K562 (cell line): ENCODE results near the gene SPTBN4. TPM values are rescaled to one million over a fixed set of nuclear protein-coding genes. Genes with fewer than 3 reads are reported as not detected.

Experiments
- ATAC-seq: fragments of 200-7000 bp; cut with Tn5 transposase; 3 replicates; pipeline ENCODE4 v1.9.1; 2020; ENCODE audit warnings: moderate library complexity
- BruUV-seq: library from RNA; stranded (reverse); fragments of 400-500 nt; replicated peaks from 2 replicates; lab custom pipeline; 2021; lab: Mats Ljungman, UMichigan
- CTCF ChIA-PET: fragments of 300-600 bp; formaldehyde crosslinking; extraction: SDS; loops from one replicate; lab custom pipeline; 2021; ENCODE audit warnings: low intra/inter-chr PET ratio; lab: Yijun Ruan, JAX
- POLR2A ChIA-PET: fragments of 300-600, 350-650 bp; sonication (Branson Sonifier 250); formaldehyde crosslinking; extraction: SDS; loops from one replicate; lab custom pipeline; 2021; ENCODE audit warnings: antibody characterized with exemption, inconsistent platforms; lab: Yijun Ruan, JAX
- DNase-seq, 4 experiments: peaks; one replicate each; pipeline versions ENCODE4 v3.0.0 to v3.0.0-alpha.2; 2011 to 2018; ENCODE audit warnings: low spot score in 3 of 4, mixed read lengths in 3 of 4; ENCODE audit errors: extremely low read depth in 1 of 4
- FAIRE-seq: peaks from 2 replicates; lab custom pipeline; 2011; peaks lifted over from hg19 to GRCh38; lab: Jason Lieb, UNC
- H2AFZ ChIP-seq: 2 replicates; pipeline ENCODE4 v1.6.0; 2011; ENCODE audit warnings: low read depth, low read length, control low read depth, inconsistent platforms
- H3K27ac ChIP-seq: fragments of 200-600 bp; 3 replicates; pipeline ENCODE4 v1.8.0; 2011; ENCODE audit warnings: low read depth, mild to moderate bottlenecking, control low read depth, inconsistent platforms, low read length, moderate library complexity, mixed read lengths; ENCODE audit errors: extremely low read depth
- H3K27me3 ChIP-seq, 2 experiments: fragments of 300-600 bp in 1 of 2; 2 replicates in 1 of 2; 3 replicates in 1 of 2; pipeline versions ENCODE4 v1.6.0 to v1.8.0; 2011; ENCODE audit warnings: inconsistent platforms in 2 of 2, low read length in 2 of 2, mild to moderate bottlenecking in 1 of 2, mixed read lengths in 1 of 2, moderate library complexity in 1 of 2; ENCODE audit not compliant: control insufficient read depth in 2 of 2, insufficient read depth in 2 of 2
- H3K36me3 ChIP-seq: fragments of 300-600 bp; 3 replicates; pipeline ENCODE4 v1.8.0; 2011; ENCODE audit warnings: mild to moderate bottlenecking, low read length, inconsistent platforms; ENCODE audit not compliant: control insufficient read depth, insufficient read depth
- H3K4me1 ChIP-seq, 2 experiments: fragments of 200-600 bp in 1 of 2; replicated peaks in 1 of 2; 2 replicates in 1 of 2; 3 replicates in 1 of 2; pipeline versions ENCODE4 v1.5.1 to v1.8.0; 2011; ENCODE audit warnings: inconsistent platforms in 2 of 2, low read length in 2 of 2, mild to moderate bottlenecking in 1 of 2, mixed read lengths in 1 of 2, moderate library complexity in 1 of 2; ENCODE audit not compliant: control insufficient read depth in 2 of 2, insufficient read depth in 2 of 2
- H3K4me2 ChIP-seq: 2 replicates; pipeline ENCODE4 v1.6.1; 2011; ENCODE audit warnings: low read length, control low read depth, inconsistent platforms, mixed read lengths; ENCODE audit not compliant: insufficient read depth
- H3K4me3 ChIP-seq: fragments of 200-600 bp; sonication (generic), shearing (Covaris generic); 2 replicates; pipeline ENCODE4 v1.5.1; 2016; ENCODE audit warnings: control low read depth, inconsistent platforms
- H3K79me2 ChIP-seq: fragments of 200-600 bp; 3 replicates; pipeline ENCODE4 v1.8.0; 2011; ENCODE audit warnings: low read length, inconsistent platforms; ENCODE audit not compliant: control insufficient read depth, insufficient read depth
- H3K9ac ChIP-seq, 2 experiments: 2 replicates each; pipeline versions ENCODE4 v1.6.0 to v1.6.1; 2011; ENCODE audit warnings: low read depth in 2 of 2, low read length in 2 of 2, control low read depth in 1 of 2, inconsistent platforms in 1 of 2, mild to moderate bottlenecking in 1 of 2, mixed read lengths in 1 of 2; ENCODE audit not compliant: insufficient read depth in 1 of 2
- H3K9me1 ChIP-seq: one replicate; pipeline ENCODE4 v1.6.0; 2011; ENCODE audit warnings: inconsistent platforms, mild to moderate bottlenecking, low read length, moderate library complexity; ENCODE audit not compliant: control insufficient read depth, insufficient read depth
- H3K9me3 ChIP-seq: replicated peaks from 2 replicates; pipeline ENCODE4 v1.5.1; 2011; ENCODE audit warnings: low read depth, low read length, inconsistent platforms; ENCODE audit not compliant: control insufficient read depth, insufficient read depth
- H4K20me1 ChIP-seq: replicated peaks from 2 replicates; pipeline ENCODE4 v1.6.1; 2011; ENCODE audit warnings: low read length, inconsistent platforms, mixed read lengths; ENCODE audit not compliant: control insufficient read depth, insufficient read depth
- DMBX1 ChIP-seq: fragments of 250-450 bp; sonication (Bioruptor Pico); IDR thresholded peaks from 2 replicates; pipeline ENCODE4 v1.8.0; 2022; ENCODE audit warnings: inconsistent platforms, mild to moderate bottlenecking, moderate library complexity, borderline replicate concordance
- EP400 ChIP-seq: fragments of 450-650 bp; IDR thresholded peaks from 2 replicates; pipeline ENCODE4 v1.6.1; 2017; ENCODE audit warnings: antibody characterized with exemption, mild to moderate bottlenecking, moderate library complexity
- FOXJ3 ChIP-seq: sonication (generic); formaldehyde crosslinking; IDR thresholded peaks from 2 replicates; pipeline ENCODE4 v1.4.0; 2020; ENCODE audit warnings: mild to moderate bottlenecking, missing genetic modification reagents
- JUNB ChIP-seq: fragments of 450-650 bp; formaldehyde crosslinking; conservative IDR thresholded peaks from 2 replicates; pipeline ENCODE4 v1.4.0; 2020; ENCODE audit warnings: mild to moderate bottlenecking
- NEUROD1 ChIP-seq: fragments of 150-350 bp; IDR thresholded peaks from 2 replicates; pipeline ENCODE4 v1.6.1; 2014; ENCODE audit warnings: borderline replicate concordance, low read length, low read depth; ENCODE audit not compliant: partially characterized antibody
- PHTF2 ChIP-seq: fragments of 250-450 bp; sonication (Bioruptor Pico); IDR thresholded peaks from 2 replicates; pipeline ENCODE4 v1.5.0; 2021; ENCODE audit warnings: mild to moderate bottlenecking
- SPI1 ChIP-seq: IDR thresholded peaks from 2 replicates; pipeline ENCODE4 v1.6.1; 2011; ENCODE audit warnings: low read depth, low read length, control low read depth, borderline replicate concordance
- ZKSCAN3 ChIP-seq: fragments of 250-450 bp; sonication (Bioruptor Pico); IDR thresholded peaks from 2 replicates; pipeline ENCODE4 v1.4.0; 2020
- ZNF146 ChIP-seq: IDR thresholded peaks from one replicate; pipeline ENCODE4 v1.6.1; 2018; ENCODE audit warnings: missing compliant biosample characterization; ENCODE audit not compliant: unreplicated experiment
- WGBS: fragments of 100-300 bp; shearing (Covaris generic); methylation state at CpG from one replicate; pipeline ENCODE4 v1.1.6; 2016; ENCODE audit warnings: low coverage, mixed read lengths; ENCODE audit not compliant: insufficient coverage; ENCODE audit errors: missing lambda C conversion rate; 5-methylcytosine and 5-hydroxymethylcytosine counted together
- in situ Hi-C: fragments of 300-500 bp; cut with MboI; formaldehyde crosslinking; loops from 4 replicates; pipeline ENCODE4 v1.15.0; 2018; ENCODE audit warnings: inconsistent platforms, mixed read lengths
- intact Hi-C: fragments of 100-400 bp; cut with micrococcal nuclease; formaldehyde crosslinking; loops from 2 replicates; pipeline ENCODE4 v1.14.2; 2022
- polyA plus RNA-seq, 8 experiments: library from polyadenylated mRNA; depleted of rRNA in 4 of 8; stranded (reverse) in 5 of 8; unstranded in 3 of 8; fragments of >200 nt; fragmentation: Nextera tagmentation in 2 of 8; fragmentation: Illumina TruSeq in 1 of 8; extraction: Ambion mirVana in 2 of 8; extraction: Trizol in 1 of 8; gene quantifications; 2 replicates each; pipeline versions ENCODE4 v1.2.1 to v1.2.3, GENCODE V29; 2011 to 2014; ENCODE audit warnings: inconsistent platforms in 1 of 8, missing spikeins in 1 of 8
- total RNA-seq, 7 experiments: library from RNA; depleted of rRNA in 6 of 7; stranded (reverse); fragments of >200 nt in 6 of 7; fragmentation: Illumina TruSeq in 2 of 7; extraction: Trizol in 2 of 7; gene quantifications; 2 replicates each; pipeline versions ENCODE4 v1.2.1 to v1.2.3, GENCODE V29; 2011 to 2021; ENCODE audit warnings: low replicate concordance in 1 of 7
- TF ChIP-seq, protein P1 (sequence below): fragments of 250-450 bp; sonication (Bioruptor Pico); IDR thresholded peaks from 2 replicates; pipeline ENCODE4 v1.9.0; 2021; ENCODE audit warnings: mild to moderate bottlenecking, inconsistent platforms

SPTBN4 gene
- total and polyA plus RNA-seq, 9 of the 15 experiments (the other 6 are each of a cell fraction or from before 2014, with no cell fraction given), result 0.01 to 1.5 (median 0.86) TPM

GRCh38 chr19:40620161-40620485, 153.3 kb downstream of the SPTBN4 start (continued):
- TF ChIP-seq, protein P1, sequence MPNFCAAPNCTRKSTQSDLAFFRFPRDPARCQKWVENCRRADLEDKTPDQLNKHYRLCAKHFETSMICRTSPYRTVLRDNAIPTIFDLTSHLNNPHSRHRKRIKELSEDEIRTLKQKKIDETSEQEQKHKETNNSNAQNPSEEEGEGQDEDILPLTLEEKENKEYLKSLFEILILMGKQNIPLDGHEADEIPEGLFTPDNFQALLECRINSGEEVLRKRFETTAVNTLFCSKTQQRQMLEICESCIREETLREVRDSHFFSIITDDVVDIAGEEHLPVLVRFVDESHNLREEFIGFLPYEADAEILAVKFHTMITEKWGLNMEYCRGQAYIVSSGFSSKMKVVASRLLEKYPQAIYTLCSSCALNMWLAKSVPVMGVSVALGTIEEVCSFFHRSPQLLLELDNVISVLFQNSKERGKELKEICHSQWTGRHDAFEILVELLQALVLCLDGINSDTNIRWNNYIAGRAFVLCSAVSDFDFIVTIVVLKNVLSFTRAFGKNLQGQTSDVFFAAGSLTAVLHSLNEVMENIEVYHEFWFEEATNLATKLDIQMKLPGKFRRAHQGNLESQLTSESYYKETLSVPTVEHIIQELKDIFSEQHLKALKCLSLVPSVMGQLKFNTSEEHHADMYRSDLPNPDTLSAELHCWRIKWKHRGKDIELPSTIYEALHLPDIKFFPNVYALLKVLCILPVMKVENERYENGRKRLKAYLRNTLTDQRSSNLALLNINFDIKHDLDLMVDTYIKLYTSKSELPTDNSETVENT, result no peak
- TF ChIP-seq JUNB (CRISPR knock-in tag), result no peak

DNA sequence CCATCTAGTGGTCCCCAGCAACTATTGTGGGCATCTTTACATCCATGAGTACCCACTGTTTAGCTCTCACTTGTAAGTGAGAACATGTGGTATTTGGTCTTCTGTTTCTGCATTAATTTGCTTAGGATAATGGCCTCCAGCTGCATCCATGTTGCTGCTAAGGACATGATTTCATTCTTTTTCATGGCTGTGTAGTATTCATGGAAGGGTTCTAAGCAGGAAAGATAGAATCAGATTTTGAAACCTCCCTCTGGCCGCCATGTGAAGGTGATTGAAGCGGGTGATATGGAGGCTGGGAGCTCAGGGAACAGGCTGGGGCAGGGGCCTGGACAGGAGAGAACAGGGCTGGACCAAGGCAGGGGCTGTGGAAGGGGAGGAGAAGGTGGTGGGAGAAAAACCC, 154.5 kb downstream of the SPTBN4 start:
- Histone ChIP-seq H3K4me2 (no peak overlapping the region), H3K27me3 (no peaks in the 10 kb centered on the region), H3K4me1 (peaks cover 31 to 40% of the 10 kb centered on the region in 2 experiments), H3K4me3 (no peak overlapping the region), H2AFZ (no peak overlapping the region), H3K79me2 (no peaks in the 10 kb centered on the region), H3K27ac (no peak overlapping the region), H4K20me1 (no peaks in the 10 kb centered on the region), H3K36me3 (peaks cover 70% of the 10 kb centered on the region; the same call in 2 of the 3 replicates), H3K9ac (no peak overlapping the region), H3K9me3 (no peaks in the 10 kb centered on the region), H3K9me1 (no peaks in the 10 kb centered on the region)
- BruUV-seq, result no TSS peak
- in situ Hi-C loops, result no loop called here
- no peak for TF ChIP-seq FOXJ3 (CRISPR knock-in tag)
- TF ChIP-seq SPI1, result no peak
- no peak for TF ChIP-seq PHTF2 (CRISPR knock-in tag)
- no peak for TF ChIP-seq ZKSCAN3
- no peak for TF ChIP-seq EP400
- TF ChIP-seq ZNF146 (CRISPR knock-in tag), result peak; percentile 84
- no peak for TF ChIP-seq DMBX1 (CRISPR knock-in tag)
- TF ChIP-seq NEUROD1, result no peak
- WGBS, result 58% methylated on average over 2 of the region's 2 CpGs
- ChIA-PET POLR2A (interaction anchor here (0.7 kb wide), 1 partner anchor 337 kb away, joined by 3 read pairs; no protein-coding TSS in a partner anchor), CTCF (no interaction called here)
- no peak for ATAC-seq
- DNase-seq, result no peak
- no peak for FAIRE-seq
- intact Hi-C loops, result no loop called here
